ENCODE results near the gene ADGRF5.
"Not testable (repeated sequence)": the region's sequence is repeated elsewhere in the genome, so short reads cannot be mapped to it uniquely, and the experiment has no call there.

The ADGRF5 gene

GRCh38 chr6:46893648-46894047 lies 28.1 kb downstream of the ADGRF5 start:
- DNase-seq (ENCODE audit: low spot score) (no peak), FAIRE-seq (no peak)

GRCh38 chr6:46891252-46891795 lies 30.4 kb downstream of the ADGRF5 start:
- FAIRE-seq (no peak), DNase-seq (ENCODE audit: low spot score) (no peak)

GRCh38 chr6:46888578-46888977 lies 33.2 kb downstream of the ADGRF5 start:
- DNase-seq (ENCODE audit: low spot score) (no peak), FAIRE-seq (no peak)

- DNase-seq (ENCODE audit: low spot score) (peak; percentile 17), FAIRE-seq (peak; percentile 38)
Observed at GRCh38 chr6:46888031-46888430, 33.7 kb downstream of the ADGRF5 start.

GRCh38 chr6:46882645-46883044 lies 39.1 kb downstream of the ADGRF5 start:
- no peak for FAIRE-seq
- no peak for DNase-seq (ENCODE audit: low spot score)

GRCh38 chr6:46879003-46879402 lies 42.7 kb downstream of the ADGRF5 start:
- FAIRE-seq: peak; percentile 11
- no peak for DNase-seq (ENCODE audit: low spot score)

- no peak for FAIRE-seq
Observed at GRCh38 chr6:46876126-46876525, 45.6 kb downstream of the ADGRF5 start.

GRCh38 chr6:46867411-46867810 lies 54.3 kb downstream of the ADGRF5 start:
- FAIRE-seq (no peak), DNase-seq (ENCODE audit: low spot score) (no peak)

More at GRCh38 chr6:46876126-46876525, 45.6 kb downstream of the ADGRF5 start:
- peak; percentile 61 for DNase-seq (ENCODE audit: low spot score)

- DNase-seq (ENCODE audit: low spot score): no peak
- FAIRE-seq: no peak
Observed at GRCh38 chr6:46865221-46865620, 56.5 kb downstream of the ADGRF5 start.

- FAIRE-seq: no peak
- DNase-seq (ENCODE audit: low spot score): no peak
Observed at GRCh38 chr6:46863791-46864190, 57.9 kb downstream of the ADGRF5 start.

- DNase-seq (ENCODE audit: low spot score) (no peak), FAIRE-seq (no peak)
Observed at GRCh38 chr6:46862381-46862780, 59.4 kb downstream of the ADGRF5 start.

GRCh38 chr6:46855966-46856365 lies 65.8 kb downstream of the ADGRF5 start:
- not testable (repeated sequence) for FAIRE-seq; DNase-seq (ENCODE audit: low spot score)

- FAIRE-seq: not testable (repeated sequence)
Observed at GRCh38 chr6:46851576-46851975, 70.2 kb downstream of the ADGRF5 start.

GRCh38 chr6:46850792-46851191 lies 70.9 kb downstream of the ADGRF5 start:
- FAIRE-seq (no peak), DNase-seq (ENCODE audit: low spot score) (no peak)

More at GRCh38 chr6:46851576-46851975, 70.2 kb downstream of the ADGRF5 start:
- DNase-seq (ENCODE audit: low spot score): not testable (repeated sequence)

GRCh38 chr6:46849361-46849690 lies 72.4 kb downstream of the ADGRF5 start:
- DNase-seq (ENCODE audit: low spot score) (peak; percentile 6), FAIRE-seq (no peak)

- FAIRE-seq: peak; percentile 16
- peak; percentile 73 for DNase-seq (ENCODE audit: low spot score)
Observed at GRCh38 chr6:46848684-46849360, 72.9 kb downstream of the ADGRF5 start.

GRCh38 chr6:46845126-46845525 lies 76.6 kb downstream of the ADGRF5 start:
- no peak for FAIRE-seq

GRCh38 chr6:46842252-46842846 lies 79.4 kb downstream of the ADGRF5 start:
- not testable (repeated sequence) for FAIRE-seq

More at GRCh38 chr6:46845126-46845525, 76.6 kb downstream of the ADGRF5 start:
- DNase-seq (ENCODE audit: low spot score): no peak

GRCh38 chr6:46838033-46838432 lies 83.7 kb downstream of the ADGRF5 start:
- DNase-seq (ENCODE audit: low spot score) (no peak), FAIRE-seq (no peak)

More at GRCh38 chr6:46842252-46842846, 79.4 kb downstream of the ADGRF5 start:
- not testable (repeated sequence) for DNase-seq (ENCODE audit: low spot score)

- FAIRE-seq; DNase-seq (ENCODE audit: low spot score): not testable (repeated sequence)
Observed at GRCh38 chr6:46834991-46835390, 86.7 kb downstream of the ADGRF5 start.

GRCh38 chr6:46834257-46834916 lies 87.4 kb downstream of the ADGRF5 start:
- DNase-seq (ENCODE audit: low spot score); FAIRE-seq: not testable (repeated sequence)

- no peak for DNase-seq (ENCODE audit: low spot score)
Observed at GRCh38 chr6:46832816-46833215, 88.9 kb downstream of the ADGRF5 start.

More at GRCh38 chr6:46832816-46833215, 88.9 kb downstream of the ADGRF5 start:
- FAIRE-seq: no peak
